HepG2 (cell line): ENCODE measurements around the gene ZNF607. TPM values are rescaled to one million over a fixed set of nuclear protein-coding genes. Genes with fewer than 3 reads are reported as not detected.

ENCODE experiments used
- ATF5 ChIP-seq: sonication (generic); formaldehyde crosslinking; IDR thresholded peaks from 2 replicates; pipeline ENCODE4 v1.4.0; 2020; ENCODE audit warnings: mild to moderate bottlenecking, low read depth, missing genetic modification reagents
- CREM ChIP-seq, 2 experiments: sonication (generic) in 1 of 2; formaldehyde crosslinking in 1 of 2; IDR thresholded peaks; 2 replicates each; pipeline versions ENCODE4 v1.4.0 to v1.6.1; 2016 to 2020; ENCODE audit warnings: antibody characterized with exemption in 1 of 2, mild to moderate bottlenecking in 1 of 2, missing genetic modification reagents in 1 of 2
- EP300 ChIP-seq, 3 experiments: sonication (generic) in 1 of 3; formaldehyde crosslinking in 1 of 3; IDR thresholded peaks; 2 replicates each; pipeline versions ENCODE4 v1.5.1 to v1.6.1; 2011 to 2020; ENCODE audit warnings: low read depth in 2 of 3, low read length in 2 of 3, borderline replicate concordance in 1 of 3, improper control_type of control experiment in 1 of 3, mild to moderate bottlenecking in 1 of 3, missing genetic modification reagents in 1 of 3, moderate library complexity in 1 of 3
- FOXC1 ChIP-seq: sonication (generic); formaldehyde crosslinking; IDR thresholded peaks from 2 replicates; pipeline ENCODE4 v1.8.0; 2022; ENCODE audit warnings: mild to moderate bottlenecking, missing genetic modification reagents, borderline replicate concordance
- GLMP ChIP-seq: sonication (generic); formaldehyde crosslinking; IDR thresholded peaks from 2 replicates; pipeline ENCODE4 v1.9.0; 2021; ENCODE audit warnings: missing genetic modification reagents, mild to moderate bottlenecking, borderline replicate concordance
- HDAC1 ChIP-seq: sonication (generic); formaldehyde crosslinking; IDR thresholded peaks from 2 replicates; pipeline ENCODE4 v1.5.1; 2020; ENCODE audit warnings: mild to moderate bottlenecking, missing genetic modification reagents
- JARID2 ChIP-seq: sonication (generic); formaldehyde crosslinking; IDR thresholded peaks from 2 replicates; pipeline ENCODE4 v1.8.1; 2023; ENCODE audit warnings: missing genetic modification reagents, inconsistent platforms; ENCODE audit not compliant: insufficient replicate concordance
- MED8 ChIP-seq: sonication (generic); formaldehyde crosslinking; IDR thresholded peaks from 2 replicates; pipeline ENCODE4 v1.8.1; 2023; ENCODE audit warnings: mild to moderate bottlenecking, missing genetic modification reagents; ENCODE audit not compliant: insufficient replicate concordance
- MYPOP ChIP-seq: sonication (generic); formaldehyde crosslinking; IDR thresholded peaks from 2 replicates; pipeline ENCODE4 v1.8.1; 2023; ENCODE audit warnings: mild to moderate bottlenecking, moderate library complexity, missing genetic modification reagents
- NFRKB ChIP-seq: fragments of 450-650 bp; IDR thresholded peaks from 2 replicates; pipeline ENCODE4 v1.6.1; 2017
- RBAK ChIP-seq: sonication (generic); formaldehyde crosslinking; IDR thresholded peaks from 2 replicates; pipeline ENCODE4 v1.5.1; 2020; ENCODE audit warnings: mild to moderate bottlenecking, missing genetic modification reagents
- RBM22 ChIP-seq: fragments of 200-400 bp; formaldehyde crosslinking; optimal IDR thresholded peaks from 2 replicates; pipeline ENCODE3; 2017; ENCODE audit warnings: mild to moderate bottlenecking, low read length, moderate library complexity
- SOX6 ChIP-seq, 2 experiments: fragments of 450-650 bp in 1 of 2; sonication (generic) in 1 of 2; formaldehyde crosslinking in 1 of 2; IDR thresholded peaks; 2 replicates each; pipeline versions ENCODE4 v1.4.0 to v1.6.1; 2017 to 2020; ENCODE audit warnings: antibody characterized with exemption in 1 of 2, mild to moderate bottlenecking in 1 of 2, missing genetic modification reagents in 1 of 2
- ZNF503 ChIP-seq: sonication (generic); formaldehyde crosslinking; IDR thresholded peaks from 2 replicates; pipeline ENCODE4 v1.4.0; 2020; ENCODE audit warnings: missing genetic modification reagents
- ZNF574 ChIP-seq: sonication (generic); formaldehyde crosslinking; IDR thresholded peaks from 2 replicates; pipeline ENCODE4 v1.4.0; 2020; ENCODE audit warnings: missing genetic modification reagents
- ZNF710 ChIP-seq: sonication (generic); formaldehyde crosslinking; IDR thresholded peaks from 2 replicates; pipeline ENCODE4 v1.5.0; 2020; ENCODE audit warnings: mild to moderate bottlenecking, missing genetic modification reagents, borderline replicate concordance
- ZNF878 ChIP-seq: sonication (generic); formaldehyde crosslinking; IDR thresholded peaks from 2 replicates; pipeline ENCODE4 v1.8.1; 2023; ENCODE audit warnings: mild to moderate bottlenecking, missing genetic modification reagents, moderate library complexity
- polyA plus RNA-seq, 8 experiments: library from polyadenylated mRNA; depleted of rRNA in 3 of 8; stranded (reverse) in 7 of 8; unstranded in 1 of 8; fragments of >200 nt; fragmentation: Illumina TruSeq in 4 of 8; extraction: Trizol in 4 of 8; gene quantifications; 2 replicates each; pipeline versions ENCODE4 v1.2.1 to v1.2.3, GENCODE V29; 2011 to 2016; ENCODE audit warnings: low read depth in 4 of 8, missing spikeins in 1 of 8, mixed read lengths in 1 of 8; ENCODE audit not compliant: insufficient read depth in 1 of 8
- total RNA-seq, 5 experiments: library from RNA; depleted of rRNA; stranded (reverse); fragments of >200 nt; fragmentation: Illumina TruSeq; extraction: Trizol; gene quantifications; 2 replicates each; pipeline ENCODE4 v1.2.3, GENCODE V29; 2016; ENCODE audit warnings: low read depth in 1 of 5

The ZNF607 gene
- total and polyA plus RNA-seq, 2 of the 13 experiments (the other 11 are each of a cell fraction or from before 2014, with no cell fraction given) = 3.8 to 8.3 TPM

GRCh38 chr19:37719111-37719926, at the start of gene ZNF607 (continued):
- TF ChIP-seq JARID2 (CRISPR knock-in tag) = no peak
- TF ChIP-seq NFRKB = no peak
- TF ChIP-seq RBM22 = no peak
- TF ChIP-seq MED8 (CRISPR knock-in tag) = no peak
- TF ChIP-seq MYPOP (CRISPR knock-in tag) = no peak
- TF ChIP-seq ATF5 (CRISPR knock-in tag) = no peak
- TF ChIP-seq SOX6 (IDR thresholded peaks at IDR 0.05) = no peak
- TF ChIP-seq SOX6 (CRISPR knock-in tag; IDR thresholded peaks at IDR 0.05) = no peak
- peak; percentile 69; the same call in 1 of the 2 replicates for TF ChIP-seq FOXC1 (CRISPR knock-in tag)
- no peak for TF ChIP-seq ZNF503 (CRISPR knock-in tag)
- TF ChIP-seq ZNF878 (CRISPR knock-in tag) = no peak
- TF ChIP-seq ZNF710 = no peak
- TF ChIP-seq RBAK (CRISPR knock-in tag) = no peak
- TF ChIP-seq EP300 (IDR thresholded peaks at IDR 0.05; ENCODE audit: low read depth in 2 of 2, low read length in 2 of 2) = no peak
- no peak for TF ChIP-seq EP300 (CRISPR knock-in tag; IDR thresholded peaks at IDR 0.05; ENCODE audit: borderline replicate concordance)
- TF ChIP-seq GLMP (CRISPR knock-in tag) = no peak
- peak; percentile 44; the same call in 1 of the 2 replicates for TF ChIP-seq HDAC1 (CRISPR knock-in tag)
- TF ChIP-seq CREM (IDR thresholded peaks at IDR 0.05) = 0 out of 2 replicates have a peak, but pooled peaks have one; percentile 11
- no peak for TF ChIP-seq CREM (CRISPR knock-in tag; IDR thresholded peaks at IDR 0.05)
- no peak; the same call in 1 of the 2 replicates for TF ChIP-seq ZNF574 (CRISPR knock-in tag)
